Type B pancreatic cell (in vitro differentiated cells): ENCODE results near the gene SLC12A3. TPM values are rescaled to one million over a fixed set of nuclear protein-coding genes. Genes with fewer than 3 reads are reported as not detected.

Experiments used
- DNase-seq: peaks from one replicate; pipeline ENCODE4 v3.0.0; 2021; ENCODE audit warnings: mixed read lengths; ENCODE audit not compliant: unreplicated experiment; ENCODE audit errors: extremely low spot score
- H3K27ac Mint-ChIP-seq: 2 replicates; pipeline ENCODE4 v1.8.0; 2021; ENCODE audit warnings: mild to moderate bottlenecking, mixed read lengths
- H3K27me3 Mint-ChIP-seq: 2 replicates; pipeline ENCODE4 v1.8.0; 2021; ENCODE audit warnings: mixed read lengths
- H3K36me3 Mint-ChIP-seq: 2 replicates; pipeline ENCODE4 v1.8.0; 2021; ENCODE audit warnings: mixed read lengths
- H3K4me1 Mint-ChIP-seq: one replicate; pipeline ENCODE4 v1.8.0; 2021; ENCODE audit warnings: mixed read lengths; ENCODE audit not compliant: unreplicated experiment
- H3K4me3 Mint-ChIP-seq: 2 replicates; pipeline ENCODE4 v1.8.0; 2021; ENCODE audit warnings: mild to moderate bottlenecking, mixed read lengths
- H3K9me3 Mint-ChIP-seq: 2 replicates; pipeline ENCODE4 v1.8.0; 2021; ENCODE audit warnings: mixed read lengths
- total RNA-seq: library from RNA; stranded (reverse); gene quantifications from 2 replicates; pipeline ENCODE4 v1.2.1, GENCODE V29; 2021; ENCODE audit warnings: low replicate concordance
- TF ChIP-seq, protein P1 (sequence below): fragments of 200-600 bp; sonication (generic); conservative IDR thresholded peaks from 2 replicates; pipeline ENCODE4 v1.5.0; 2021; ENCODE audit warnings: antibody characterized with exemption, mild to moderate bottlenecking

The SLC12A3 gene
- total RNA-seq, 1 donor from 2014 or later, result 0.31 TPM

DNA sequence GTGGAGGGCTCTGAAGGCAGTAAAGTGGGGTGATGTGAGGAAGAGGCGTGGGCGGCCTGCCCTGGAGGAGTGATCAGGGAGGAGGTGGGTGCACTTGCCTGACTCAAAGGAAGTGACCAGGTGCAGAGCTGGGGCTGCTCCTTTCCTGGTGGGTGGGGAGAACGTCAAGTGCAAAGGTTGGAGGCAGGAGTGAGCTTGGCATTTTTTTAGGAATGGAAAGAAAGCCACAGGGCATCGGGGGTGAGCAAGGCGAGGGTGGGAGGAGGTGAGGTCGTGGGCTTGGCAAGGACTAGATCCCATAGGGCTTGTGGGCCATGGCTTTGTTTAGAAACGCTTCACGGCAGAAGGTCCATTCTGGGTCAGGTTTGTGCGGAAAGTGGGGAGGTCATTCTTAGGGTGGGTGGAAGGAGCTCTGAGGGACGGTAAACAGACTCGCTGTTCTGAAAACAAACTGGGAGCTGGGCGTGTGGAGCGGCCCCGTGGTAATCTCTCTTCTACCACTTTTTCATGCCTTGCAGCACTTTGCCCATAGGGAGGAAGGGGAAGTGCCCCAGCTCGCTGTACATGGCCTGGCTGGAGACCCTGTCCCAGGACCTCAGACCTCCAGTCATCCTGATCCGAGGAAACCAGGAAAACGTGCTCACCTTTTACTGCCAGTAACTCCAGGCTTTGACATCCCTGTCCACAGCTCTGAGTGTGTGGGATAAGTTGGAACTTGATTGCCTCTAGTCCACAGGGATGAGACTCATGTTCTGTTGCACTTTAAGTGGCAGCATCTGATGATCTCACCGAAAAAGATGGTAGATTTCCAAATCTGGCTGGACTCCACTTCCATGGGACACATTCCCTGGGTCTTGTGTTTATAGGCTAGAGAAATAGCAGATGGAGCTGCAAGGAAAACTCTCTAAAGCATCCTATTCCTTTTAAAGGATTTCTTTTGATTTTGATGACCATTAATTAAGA, 48.0 kb downstream of the SLC12A3 start:
- peak overlapping the region; percentile 2 for H3K4me3 Mint-ChIP-seq
- H3K27ac Mint-ChIP-seq, result peak overlapping the region; percentile 39
- peaks cover 36% of the 10 kb centered on the region for H3K4me1 Mint-ChIP-seq
- H3K36me3 Mint-ChIP-seq, result peaks cover 4% of the 10 kb centered on the region
- no peaks in the 10 kb centered on the region for H3K27me3 Mint-ChIP-seq
- TF ChIP-seq, protein P1, sequence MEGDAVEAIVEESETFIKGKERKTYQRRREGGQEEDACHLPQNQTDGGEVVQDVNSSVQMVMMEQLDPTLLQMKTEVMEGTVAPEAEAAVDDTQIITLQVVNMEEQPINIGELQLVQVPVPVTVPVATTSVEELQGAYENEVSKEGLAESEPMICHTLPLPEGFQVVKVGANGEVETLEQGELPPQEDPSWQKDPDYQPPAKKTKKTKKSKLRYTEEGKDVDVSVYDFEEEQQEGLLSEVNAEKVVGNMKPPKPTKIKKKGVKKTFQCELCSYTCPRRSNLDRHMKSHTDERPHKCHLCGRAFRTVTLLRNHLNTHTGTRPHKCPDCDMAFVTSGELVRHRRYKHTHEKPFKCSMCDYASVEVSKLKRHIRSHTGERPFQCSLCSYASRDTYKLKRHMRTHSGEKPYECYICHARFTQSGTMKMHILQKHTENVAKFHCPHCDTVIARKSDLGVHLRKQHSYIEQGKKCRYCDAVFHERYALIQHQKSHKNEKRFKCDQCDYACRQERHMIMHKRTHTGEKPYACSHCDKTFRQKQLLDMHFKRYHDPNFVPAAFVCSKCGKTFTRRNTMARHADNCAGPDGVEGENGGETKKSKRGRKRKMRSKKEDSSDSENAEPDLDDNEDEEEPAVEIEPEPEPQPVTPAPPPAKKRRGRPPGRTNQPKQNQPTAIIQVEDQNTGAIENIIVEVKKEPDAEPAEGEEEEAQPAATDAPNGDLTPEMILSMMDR, result no peak
- H3K9me3 Mint-ChIP-seq, result no peaks in the 10 kb centered on the region
- no peak for DNase-seq

DNA sequence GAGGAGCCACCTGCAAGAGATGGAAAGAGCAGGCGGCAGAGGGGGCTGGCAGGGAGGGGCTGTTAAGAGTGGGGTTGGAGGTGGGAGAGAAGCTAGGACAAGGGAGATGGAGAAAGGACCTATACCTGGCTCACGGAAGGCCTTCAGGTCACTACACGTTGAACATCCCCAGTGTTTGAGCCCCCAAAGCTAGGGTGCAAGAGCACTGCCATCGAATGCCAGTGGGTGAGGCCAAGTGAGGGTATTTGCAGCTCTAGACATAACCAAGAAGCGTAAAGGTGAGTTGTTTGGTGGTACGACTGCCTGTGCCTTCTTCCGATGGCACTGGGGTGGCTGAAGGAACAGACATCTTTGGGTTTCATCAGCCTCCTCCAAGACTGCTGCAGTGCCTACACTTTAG, 49.9 kb downstream of the SLC12A3 start:
- no peak for DNase-seq
- H3K9me3 Mint-ChIP-seq, result peaks cover 8% of the 10 kb centered on the region
- TF ChIP-seq, protein P1, result no peak
- peaks cover 44% of the 10 kb centered on the region for H3K4me1 Mint-ChIP-seq
- no peaks in the 10 kb centered on the region for H3K27me3 Mint-ChIP-seq
- H3K27ac Mint-ChIP-seq, result no peak overlapping the region
- peaks cover 4% of the 10 kb centered on the region for H3K36me3 Mint-ChIP-seq
- H3K4me3 Mint-ChIP-seq, result no peak overlapping the region

DNA sequence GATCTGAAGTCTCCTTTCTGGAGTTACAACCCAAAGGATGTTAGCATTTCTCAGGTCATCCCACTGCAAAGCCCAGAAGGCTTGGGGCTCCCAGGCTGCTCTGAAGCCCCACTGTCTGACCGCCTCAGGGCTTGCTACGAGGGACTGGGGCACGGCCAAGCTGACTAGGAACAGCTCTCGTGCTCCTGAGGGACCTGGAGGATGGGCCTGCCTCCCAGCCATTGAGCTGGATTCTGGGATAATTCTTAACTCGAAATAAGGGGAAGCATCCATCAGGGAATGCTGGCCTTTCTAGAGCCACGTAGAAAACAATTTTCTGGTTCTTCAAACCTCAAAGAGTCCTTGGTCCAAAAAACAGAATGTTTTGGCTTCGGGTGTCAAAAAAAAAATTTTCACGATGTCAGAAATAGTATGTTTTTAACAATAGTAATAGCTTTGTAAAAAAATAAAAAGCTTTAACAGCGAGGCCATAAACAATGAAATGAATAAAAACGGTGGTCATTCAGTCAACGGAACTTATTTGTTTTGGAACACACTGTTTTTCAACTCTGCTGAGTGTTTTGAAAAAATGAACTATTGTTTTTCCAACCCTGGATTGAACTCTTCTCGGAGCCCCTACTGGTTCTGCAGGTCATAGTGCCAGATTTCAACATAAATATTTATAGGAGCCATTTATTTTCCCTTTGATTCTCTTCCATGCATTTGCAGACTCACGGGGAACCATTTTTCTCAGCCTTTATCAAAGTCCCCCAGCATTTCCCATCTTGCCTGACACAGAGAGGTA, 50.5 kb downstream of the SLC12A3 start:
- Mint-ChIP-seq H3K36me3 (peaks cover 4% of the 10 kb centered on the region), H3K27me3 (no peaks in the 10 kb centered on the region), H3K9me3 (peaks cover 8% of the 10 kb centered on the region), H3K4me1 (peaks cover 41% of the 10 kb centered on the region), H3K27ac (no peak overlapping the region), H3K4me3 (no peak overlapping the region)
- DNase-seq, result no peak
- TF ChIP-seq, protein P1, result no peak

DNA sequence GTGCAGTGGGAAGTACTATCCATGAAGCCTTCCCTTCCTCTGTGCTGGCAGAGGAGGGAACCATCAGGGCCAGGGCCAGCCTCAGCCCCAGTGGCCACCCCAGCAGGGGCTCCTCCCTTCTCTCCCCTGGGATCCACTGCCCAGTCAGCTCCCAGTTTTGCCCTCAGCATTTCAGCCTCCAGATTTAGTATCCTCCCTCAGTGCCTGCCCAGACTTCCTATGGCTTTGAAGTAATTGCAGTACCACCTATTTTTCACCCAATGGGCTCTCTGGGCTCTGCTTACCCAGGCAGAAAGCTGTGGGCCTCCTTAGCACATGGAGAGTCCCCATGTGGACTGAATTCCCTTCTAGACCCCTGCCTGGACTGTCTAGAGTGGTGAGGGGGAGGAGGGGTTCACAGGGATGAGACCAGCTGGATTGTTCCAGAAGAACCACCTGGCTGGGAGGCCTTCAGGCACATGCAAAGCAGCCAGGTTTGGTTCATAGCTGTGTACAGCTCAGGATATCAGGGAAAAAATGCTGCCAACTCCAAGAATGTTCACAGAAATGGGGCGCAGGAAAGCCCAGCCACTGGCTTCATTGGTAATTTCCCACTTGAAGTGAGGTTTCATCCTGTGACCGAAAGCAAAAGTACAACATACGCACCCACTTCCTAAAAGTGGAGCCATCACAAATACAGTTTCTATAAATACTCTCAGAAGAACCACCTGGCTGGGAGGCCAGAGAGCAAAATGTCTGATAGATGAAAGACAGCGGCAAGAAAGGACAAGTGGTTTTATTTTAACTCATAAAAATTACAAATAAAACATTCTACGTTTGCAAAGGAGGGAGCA, 51.8 kb downstream of the SLC12A3 start:
- H3K4me3 Mint-ChIP-seq, result no peak overlapping the region
- peak overlapping the region; percentile 22 for H3K27ac Mint-ChIP-seq
- H3K9me3 Mint-ChIP-seq, result peaks cover 8% of the 10 kb centered on the region
- no peaks in the 10 kb centered on the region for H3K27me3 Mint-ChIP-seq
- H3K4me1 Mint-ChIP-seq, result peaks cover 47% of the 10 kb centered on the region
- TF ChIP-seq, protein P1, result no peak
- H3K36me3 Mint-ChIP-seq, result peaks cover 4% of the 10 kb centered on the region
- DNase-seq, result no peak

DNA sequence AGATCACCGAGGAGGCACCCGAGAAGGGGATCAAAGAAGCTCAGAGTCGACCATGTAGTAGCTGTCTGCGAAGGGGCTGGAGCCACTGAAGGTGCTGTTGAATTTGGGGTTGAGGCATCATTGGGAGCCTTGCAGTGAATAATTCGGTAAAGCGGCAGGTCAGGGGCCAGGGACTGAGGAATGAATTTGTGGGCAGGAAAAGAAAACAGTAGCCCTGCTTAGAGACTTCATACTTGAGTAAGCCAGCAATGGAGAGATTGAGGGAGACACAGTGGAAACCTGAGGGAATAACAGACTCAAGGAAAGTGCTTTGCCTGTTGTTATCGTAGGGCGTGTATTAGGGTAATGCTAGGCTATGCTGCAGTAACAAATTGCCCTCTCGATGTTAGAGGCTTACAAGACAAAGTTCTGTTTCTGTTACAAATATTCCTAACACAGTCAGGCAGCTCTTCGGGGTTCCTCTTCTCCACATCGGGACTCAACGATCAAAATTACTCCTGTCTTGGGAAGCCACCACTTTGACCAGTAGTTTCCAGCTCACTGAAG, 53.5 kb downstream of the SLC12A3 start:
- TF ChIP-seq, protein P1, result no peak
- Mint-ChIP-seq H3K27me3 (no peaks in the 10 kb centered on the region), H3K4me1 (peaks cover 37% of the 10 kb centered on the region), H3K36me3 (peaks cover 4% of the 10 kb centered on the region), H3K9me3 (peaks cover 8% of the 10 kb centered on the region), H3K4me3 (no peak overlapping the region), H3K27ac (peak overlapping the region; percentile 90)
- no peak for DNase-seq
